ENCODE measurements around the gene GPR25.

Gene GPR25

DNA sequence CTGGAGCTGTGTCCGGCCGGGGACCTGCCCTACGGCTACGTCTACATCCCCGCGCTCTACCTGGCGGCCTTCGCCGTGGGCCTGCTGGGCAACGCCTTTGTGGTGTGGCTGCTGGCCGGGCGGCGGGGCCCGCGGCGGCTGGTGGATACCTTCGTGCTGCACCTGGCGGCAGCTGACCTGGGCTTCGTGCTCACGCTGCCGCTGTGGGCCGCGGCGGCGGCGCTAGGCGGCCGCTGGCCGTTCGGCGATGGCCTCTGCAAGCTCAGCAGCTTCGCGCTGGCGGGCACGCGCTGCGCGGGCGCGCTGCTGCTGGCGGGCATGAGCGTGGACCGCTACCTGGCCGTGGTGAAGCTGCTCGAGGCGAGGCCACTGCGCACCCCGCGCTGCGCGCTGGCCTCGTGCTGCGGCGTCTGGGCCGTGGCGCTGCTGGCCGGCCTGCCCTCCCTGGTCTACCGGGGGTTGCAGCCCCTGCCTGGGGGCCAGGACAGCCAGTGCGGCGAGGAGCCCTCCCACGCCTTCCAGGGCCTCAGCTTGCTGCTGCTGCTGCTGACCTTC lies 412 bp downstream of the GPR25 start:
- DNase-seq (ENCODE audit: low read depth in 2 of 2): no peak

DNA sequence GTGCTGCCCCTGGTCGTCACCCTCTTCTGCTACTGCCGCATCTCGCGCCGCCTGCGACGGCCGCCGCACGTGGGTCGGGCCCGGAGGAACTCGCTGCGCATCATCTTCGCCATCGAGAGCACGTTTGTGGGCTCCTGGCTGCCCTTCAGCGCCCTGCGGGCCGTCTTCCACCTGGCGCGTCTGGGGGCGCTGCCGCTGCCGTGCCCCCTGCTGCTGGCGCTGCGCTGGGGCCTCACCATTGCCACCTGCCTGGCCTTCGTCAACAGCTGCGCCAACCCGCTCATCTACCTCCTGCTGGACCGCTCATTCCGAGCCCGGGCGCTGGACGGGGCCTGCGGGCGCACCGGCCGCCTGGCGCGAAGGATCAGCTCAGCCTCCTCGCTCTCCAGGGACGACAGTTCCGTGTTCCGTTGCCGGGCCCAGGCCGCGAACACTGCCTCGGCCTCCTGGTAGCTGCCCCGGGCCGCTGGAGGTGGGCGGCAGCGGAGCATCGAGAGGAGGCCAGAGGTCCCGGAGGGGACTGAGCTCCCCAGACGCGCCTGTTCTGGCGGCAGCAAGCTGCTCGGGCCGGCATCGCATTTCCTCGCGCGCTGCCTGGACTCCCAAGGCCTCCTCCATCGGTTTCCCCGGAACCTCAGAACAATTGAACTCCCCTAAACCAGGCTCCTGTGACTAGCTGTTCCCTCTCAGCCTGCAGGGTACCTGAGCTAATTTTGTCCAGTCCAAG lies 1.1 kb downstream of the GPR25 start:
- DNase-seq (ENCODE audit: low read depth in 2 of 2): no peak

DNA sequence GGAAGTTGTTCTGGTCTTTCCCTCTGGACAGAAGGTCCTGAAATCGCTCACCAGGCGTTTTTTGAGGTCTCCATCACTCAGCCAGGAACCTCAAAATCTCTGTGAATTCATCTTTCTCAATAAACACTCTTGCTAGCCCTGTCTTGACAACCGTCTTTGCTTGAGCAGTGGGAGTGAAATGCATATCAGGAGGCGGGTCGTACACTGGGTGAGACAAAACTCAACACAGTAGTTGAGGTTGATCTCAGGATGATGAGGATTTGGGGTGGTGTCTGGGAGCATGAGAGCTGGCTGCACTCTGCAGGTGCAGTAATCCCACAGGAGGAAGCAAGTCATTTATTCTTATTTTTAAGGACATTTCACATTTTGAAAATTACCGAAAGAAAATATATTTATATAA lies 1.9 kb downstream of the GPR25 start:
- DNase-seq (ENCODE audit: low read depth in 2 of 2): no peak

DNA sequence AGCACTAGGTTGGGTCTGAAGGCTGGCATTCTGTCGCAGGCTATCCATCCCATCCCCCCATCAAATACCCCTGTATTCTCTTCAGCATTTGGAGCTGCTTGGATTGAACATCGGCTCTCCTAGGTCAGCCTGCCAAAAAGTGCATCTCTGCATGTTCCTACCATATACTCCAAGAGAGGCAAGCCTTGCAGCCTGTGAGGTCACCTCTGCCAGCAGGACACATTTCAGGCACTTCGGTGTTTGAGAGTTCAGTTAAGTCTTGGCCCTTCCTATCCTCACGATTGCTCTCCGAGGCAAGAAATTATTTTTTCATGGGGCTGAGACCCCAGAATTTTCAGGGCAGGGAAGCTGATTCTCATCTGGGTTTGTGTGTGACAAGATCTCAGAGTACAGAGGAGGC lies 2.6 kb downstream of the GPR25 start:
- DNase-seq (ENCODE audit: low read depth in 2 of 2): no peak

DNA sequence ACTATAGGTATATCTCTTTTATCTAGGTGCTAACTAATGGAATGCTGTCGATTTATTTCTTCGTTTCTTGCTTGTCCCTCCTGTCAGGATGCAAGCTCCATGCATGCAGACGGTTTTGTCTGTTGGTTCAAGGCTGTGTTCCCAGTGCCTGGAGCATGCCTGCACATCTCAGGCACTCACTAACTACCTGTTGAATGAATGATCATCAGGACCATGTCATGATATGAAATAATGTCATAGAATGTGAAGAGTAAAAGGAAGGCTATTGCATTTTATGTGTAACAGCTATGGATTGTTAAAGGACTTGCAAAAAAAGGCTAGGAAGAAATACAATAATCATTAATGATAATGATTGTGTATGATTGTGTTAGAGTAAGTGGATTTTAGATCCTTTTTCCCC lies 4.2 kb downstream of the GPR25 start:
- DNase-seq (ENCODE audit: low read depth in 2 of 2): no peak

DNA sequence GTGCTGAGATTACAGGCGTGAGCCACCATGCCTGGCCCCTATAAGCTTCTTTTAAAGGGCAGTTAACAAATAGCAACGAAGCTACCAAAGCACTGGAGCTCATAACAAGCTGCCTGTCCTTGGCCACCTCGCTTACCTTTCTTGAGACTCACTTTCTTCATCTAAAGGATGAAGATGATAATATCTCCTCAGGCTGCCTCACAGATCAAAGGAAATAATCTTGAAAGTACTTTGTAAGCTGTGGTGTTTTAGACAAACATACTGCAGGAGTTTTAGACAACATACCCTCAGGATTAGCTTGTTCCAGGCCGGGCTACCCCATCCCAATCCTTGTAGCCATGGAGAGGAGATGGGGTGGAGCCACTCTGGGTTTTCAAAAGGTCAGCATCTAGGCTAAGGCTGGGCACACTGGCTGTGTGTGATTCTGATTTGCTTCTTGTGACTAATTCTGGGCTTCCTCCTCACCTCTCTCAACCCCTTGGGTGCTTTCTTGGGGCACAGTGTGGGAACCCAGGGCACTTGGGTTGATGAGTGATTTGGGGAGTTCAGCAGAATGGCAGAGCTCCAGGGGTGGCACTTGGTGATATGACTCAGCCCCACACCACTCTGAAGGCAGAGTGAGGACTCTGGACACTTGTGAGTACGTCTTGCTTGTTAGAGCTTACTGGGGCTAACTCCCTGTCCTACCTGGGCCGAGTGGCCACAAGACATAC lies 5.2 kb downstream of the GPR25 start:
- no peak for DNase-seq (ENCODE audit: low read depth in 2 of 2)

DNA sequence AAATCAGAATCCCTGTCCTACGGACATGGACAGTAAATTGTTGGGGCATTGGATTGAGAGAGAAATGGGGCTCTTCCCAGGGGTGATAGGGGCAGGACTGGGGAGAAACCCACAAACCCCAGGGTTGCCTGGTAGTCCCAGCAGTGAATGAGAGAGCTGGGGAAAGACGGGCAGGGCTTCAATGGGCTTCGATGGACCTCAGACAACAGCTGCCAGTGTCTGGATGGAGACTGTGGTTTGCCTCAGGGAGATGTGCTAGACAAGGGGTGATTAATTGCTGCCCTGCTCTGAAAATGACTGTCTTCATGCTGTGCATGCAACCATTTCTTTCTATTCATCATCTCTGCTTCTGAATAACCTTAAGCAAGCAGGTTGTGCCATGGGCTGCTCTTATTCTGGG lies 7.4 kb downstream of the GPR25 start:
- no peak for DNase-seq (ENCODE audit: low read depth in 2 of 2)

DNA sequence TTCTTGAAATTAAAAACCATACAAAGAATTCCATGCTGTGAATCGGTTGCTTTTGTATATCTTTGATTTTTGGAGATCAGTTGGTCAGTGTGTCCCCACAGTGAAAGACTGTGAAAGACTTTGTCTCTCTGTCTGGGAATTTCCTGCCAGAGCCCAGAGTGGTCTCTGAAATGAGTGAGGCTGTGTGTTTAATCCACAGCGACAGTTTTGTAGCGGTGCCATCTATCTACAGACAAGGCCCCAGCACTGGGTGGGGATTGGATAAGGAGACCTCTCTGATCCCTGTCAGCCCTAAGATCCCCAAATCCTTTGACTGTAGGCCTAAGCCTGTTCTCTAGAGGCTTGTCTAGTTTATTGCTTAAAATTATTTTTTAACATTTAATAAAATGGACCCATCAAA lies 10.3 kb downstream of the GPR25 start:
- DNase-seq (ENCODE audit: low read depth in 2 of 2): no peak

DNA sequence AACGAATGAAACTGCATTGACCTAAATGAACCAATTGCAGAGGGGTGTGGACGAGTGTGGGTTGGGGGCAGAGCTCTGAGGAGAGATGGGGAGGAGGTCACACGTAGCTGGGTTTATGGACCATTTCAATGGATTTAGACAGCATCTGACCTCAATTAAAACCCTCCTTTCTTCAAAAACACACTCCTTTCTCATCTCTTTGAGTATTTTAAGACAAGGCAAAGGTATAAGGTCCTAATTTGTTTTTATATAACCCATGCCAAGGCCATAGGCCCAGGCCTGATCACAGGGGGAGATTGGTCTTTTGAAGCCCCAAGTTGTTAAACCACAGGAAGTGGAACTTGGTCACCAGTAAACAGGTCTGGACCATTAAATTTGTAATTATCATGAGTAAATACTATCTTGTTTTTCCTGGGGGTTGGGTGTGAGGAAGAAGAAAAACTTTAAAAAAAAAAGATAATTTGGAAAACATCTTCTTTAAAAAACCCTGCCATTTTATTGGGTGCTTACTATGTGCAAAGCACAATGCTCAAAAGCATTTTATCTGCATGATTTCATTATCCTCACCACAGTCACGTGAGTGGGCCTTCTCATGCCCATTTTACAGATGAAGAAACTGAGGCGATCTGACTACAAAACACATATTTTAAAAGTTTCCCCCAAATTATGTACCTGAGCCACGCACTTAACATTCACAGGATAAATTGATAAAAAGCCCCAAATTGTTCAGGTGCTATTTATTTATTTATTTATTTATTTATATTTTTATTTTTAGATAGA lies 13.0 kb downstream of the GPR25 start:
- DNase-seq (ENCODE audit: low read depth in 2 of 2): no peak

DNA sequence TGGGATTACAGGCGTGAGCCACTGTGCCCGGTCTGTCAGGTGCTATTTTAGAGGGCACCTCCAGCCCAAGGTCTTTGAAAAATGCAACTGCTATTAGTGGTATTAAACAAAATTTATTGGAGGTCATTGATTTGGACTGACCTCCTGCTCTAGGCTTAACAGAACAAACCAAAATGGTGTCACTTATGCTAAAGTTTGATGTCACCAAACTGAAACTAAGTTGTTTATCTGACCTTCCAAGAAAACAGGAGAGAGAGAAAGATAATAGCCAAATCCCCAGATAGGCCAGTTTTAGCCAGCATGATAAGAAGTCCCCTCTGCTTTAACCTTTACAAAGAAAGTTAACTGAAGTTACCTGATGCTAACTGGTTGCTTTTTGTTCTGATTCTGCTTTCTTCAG lies 13.8 kb downstream of the GPR25 start:
- no peak for DNase-seq (ENCODE audit: low read depth in 2 of 2)

DNA sequence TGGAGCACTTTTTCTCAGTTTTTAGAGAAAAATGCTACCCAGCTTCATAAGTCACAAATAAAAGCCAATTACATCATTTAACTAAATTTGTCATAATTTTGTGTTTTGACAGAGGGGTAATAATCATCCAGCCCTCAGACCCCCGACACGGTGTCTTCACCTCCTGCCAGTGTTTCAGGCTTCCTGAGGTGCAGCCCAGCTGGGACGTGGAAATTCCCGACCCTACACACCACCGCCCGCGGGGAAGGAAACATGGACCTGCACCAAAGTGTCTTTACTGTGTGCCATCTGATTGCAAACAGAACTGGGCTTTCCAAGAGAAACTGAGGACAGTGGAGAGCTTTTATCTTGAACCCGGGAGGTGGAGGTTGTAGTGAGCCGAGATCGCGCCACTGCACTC lies 14.3 kb downstream of the GPR25 start:
- DNase-seq (ENCODE audit: low read depth in 2 of 2): no peak

DNA sequence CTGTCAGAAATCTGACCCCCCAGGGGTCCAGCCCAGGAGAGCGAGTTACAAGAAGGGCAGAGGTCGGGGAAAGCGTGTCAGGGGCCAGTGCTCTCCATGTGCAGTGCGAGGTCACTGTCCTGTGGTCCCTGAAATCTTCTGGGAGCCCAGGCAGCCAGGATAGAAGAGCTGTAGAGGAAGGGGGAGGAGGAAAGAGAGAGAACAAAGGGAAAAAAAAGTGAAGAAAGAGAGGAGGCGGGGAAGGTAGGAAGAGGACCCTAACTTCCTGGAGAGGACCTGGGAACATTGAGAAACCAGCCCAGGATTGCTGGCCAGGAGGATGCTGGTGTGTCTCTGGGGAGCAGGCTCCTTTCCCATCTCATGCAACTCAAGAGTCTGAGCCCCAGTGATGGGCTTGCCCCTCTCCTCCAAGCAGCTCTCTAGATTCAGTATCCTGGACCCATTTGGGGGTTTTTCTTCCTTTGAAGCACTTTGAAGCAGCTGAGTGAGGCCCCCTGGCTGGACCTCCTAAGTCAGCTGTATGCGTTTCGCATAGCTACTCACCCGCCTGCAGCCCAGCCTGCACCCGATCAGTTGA lies 15.1 kb downstream of the GPR25 start:
- DNase-seq (ENCODE audit: low read depth in 2 of 2): no peak

DNA sequence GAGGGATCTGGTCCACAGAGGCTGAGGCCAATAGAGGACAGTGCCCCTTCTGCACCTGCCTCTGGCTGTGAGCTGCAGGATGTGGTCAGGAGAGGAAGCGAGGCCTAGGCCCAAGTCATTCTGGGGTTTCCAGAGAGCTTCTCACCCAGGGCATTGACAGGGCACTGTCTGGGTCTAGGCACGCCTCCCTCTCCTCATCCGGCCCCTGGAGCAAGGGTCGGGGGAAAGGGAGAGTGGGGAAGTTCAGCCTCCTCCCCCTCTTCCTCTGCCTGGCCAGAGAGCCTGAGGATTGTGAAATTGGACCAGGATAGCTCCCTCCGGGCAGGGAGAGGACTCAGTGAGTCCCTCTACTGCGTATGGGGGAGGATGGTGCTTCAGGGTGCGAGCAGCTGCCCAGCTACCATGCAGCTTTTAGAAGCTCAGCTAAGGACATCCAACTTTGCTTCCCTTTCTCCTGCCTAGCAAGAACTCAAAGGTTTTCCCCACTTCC lies 15.6 kb downstream of the GPR25 start:
- no peak for DNase-seq (ENCODE audit: low read depth in 2 of 2)

DNA sequence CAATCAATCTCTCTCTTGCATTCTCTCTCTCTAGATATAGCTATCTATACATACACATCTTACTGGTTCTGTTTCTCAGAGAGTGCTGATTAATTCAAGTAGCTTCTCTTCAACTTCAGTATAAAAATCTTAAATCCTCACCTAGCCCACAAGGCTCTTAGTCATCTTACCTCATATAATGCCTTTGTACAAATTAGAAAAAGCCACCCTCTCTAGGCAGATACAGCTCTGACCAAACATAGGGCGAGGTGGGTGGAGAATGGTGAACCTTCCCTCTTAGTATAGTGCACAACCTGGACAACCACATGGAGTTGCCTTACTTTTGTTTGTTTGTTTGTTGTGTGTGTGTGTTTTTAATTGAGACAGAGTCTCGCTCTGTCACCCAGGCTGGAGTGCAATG lies 16.8 kb downstream of the GPR25 start:
- DNase-seq (ENCODE audit: low read depth in 2 of 2): no peak

DNA sequence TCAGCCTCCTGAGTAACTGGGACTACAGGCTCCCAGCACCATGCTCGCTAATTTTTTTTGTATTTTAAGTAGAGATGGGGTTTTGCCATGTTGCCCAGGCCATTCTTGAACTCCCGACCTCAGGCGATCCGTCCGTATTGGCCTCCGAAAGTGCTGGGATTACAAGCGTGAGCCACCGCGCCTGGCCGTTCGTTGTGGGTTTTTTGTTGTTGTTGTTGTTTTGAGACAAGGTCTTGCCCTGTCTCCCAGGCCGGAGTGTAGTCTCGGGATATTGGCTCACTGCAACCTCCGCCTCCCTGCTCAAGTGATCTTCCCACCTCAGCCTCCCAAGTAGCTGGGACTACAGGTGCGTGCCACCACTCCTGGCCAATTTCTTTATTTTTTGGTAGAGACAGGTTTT lies 17.2 kb downstream of the GPR25 start:
- no peak for DNase-seq (ENCODE audit: low read depth in 2 of 2)

DNA sequence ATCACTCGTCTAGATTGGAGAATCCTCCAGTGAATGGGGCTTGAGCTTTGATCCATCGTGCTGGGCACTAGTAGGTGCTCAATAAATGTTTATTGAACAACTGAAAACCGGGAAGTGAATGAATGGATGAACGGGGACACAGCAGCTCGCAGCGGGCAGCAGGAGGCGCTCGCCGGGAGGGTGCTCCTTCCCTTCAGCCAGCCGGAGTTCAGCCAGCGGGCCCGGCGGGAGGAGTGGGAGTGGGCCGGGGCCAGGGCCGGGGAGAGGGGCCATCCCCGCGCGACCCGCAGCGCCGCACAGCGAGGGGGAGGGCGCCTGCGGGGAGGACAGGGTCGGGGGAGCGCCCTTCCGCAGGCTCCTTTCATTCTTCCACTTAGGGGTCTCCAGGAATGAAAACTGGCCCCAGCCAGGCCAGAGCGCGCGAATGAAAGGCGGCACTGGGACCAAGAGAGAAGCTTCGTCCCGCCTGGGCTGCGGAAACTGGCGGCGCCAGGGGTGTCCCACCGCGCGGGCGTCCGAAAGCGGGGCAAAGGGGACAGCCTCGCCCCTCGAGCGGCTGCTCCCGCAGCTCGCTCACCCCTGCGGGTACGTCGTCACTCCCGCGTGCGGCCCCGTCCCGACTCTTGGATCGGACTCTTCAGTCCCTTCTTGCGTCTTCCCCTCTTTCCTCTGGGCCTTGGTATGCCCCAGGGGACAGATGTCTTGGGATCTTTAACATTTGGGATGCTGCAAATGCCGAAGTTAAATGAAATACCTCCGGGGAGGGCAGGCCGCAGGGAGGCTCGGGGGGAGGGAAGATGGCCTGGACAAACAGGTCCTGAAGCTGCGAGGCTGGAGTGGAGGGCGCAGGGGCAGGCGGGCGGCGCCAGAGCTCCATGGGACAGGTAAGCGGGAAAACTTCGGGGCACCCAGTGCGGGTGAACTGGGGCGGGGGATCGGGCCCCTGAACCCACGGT lies 18.3 kb downstream of the GPR25 start:
- DNase-seq (ENCODE audit: low read depth in 2 of 2): peak; percentile 10 to 15

DNA sequence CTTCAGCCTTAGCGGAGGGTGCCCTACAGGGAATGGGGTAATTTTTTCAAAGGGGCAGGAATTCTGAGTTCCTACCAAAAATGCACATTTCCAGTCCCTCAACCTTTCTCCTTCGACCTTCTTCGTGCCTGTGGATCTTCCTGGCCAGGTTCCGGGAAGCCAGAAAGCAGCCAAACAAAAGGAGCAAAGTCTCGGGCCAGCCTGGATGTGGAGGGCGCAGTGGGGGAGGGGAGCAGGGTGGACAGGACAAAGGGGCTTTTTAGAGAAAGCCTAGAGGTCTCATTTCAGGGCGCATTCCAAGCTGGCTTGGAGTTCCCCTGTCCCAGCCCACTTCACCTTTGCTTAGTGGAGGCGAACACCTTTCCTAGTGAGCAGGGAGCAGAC lies 19.0 kb downstream of the GPR25 start:
- DNase-seq (ENCODE audit: low read depth in 2 of 2): no peak

DNA sequence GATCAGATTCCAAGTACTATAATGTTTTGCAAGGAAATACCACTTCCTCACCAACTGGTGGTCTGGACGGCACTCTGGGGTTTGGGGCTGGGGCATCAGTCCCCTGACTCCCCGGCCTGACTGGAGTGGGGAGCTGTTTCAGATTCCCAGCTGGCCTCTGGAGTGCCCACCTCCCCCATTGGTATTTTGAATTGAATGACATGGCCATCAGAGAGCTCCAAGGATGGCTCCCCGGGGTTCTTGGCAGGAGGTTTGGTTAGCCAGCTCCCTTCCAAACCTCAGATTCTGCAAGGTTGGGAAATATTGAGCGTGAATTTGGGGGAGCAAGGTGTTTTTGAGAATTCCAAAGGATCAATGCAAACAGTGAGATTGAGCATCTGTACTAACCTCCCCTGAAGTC lies 19.8 kb downstream of the GPR25 start:
- no peak for DNase-seq (ENCODE audit: low read depth in 2 of 2)

DNA sequence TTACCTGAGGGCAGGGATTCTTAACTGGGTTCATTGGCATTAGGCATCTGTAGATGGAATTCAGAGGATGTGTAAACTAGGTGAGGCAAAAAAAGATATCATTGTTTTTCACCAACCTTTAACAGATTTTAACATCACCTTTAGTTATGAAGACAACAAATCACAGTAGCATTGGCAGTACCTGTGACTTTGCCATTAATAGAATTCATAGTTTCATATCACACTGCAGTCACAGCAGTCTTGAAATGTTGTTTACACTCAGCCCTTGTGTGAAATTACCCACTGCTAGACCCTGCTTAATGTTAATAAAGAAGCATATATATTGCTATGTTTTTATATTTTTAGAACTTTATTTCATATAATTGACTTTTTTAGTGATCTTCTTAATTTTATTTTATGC lies 20.2 kb downstream of the GPR25 start:
- DNase-seq (ENCODE audit: low read depth in 2 of 2): no peak

DNA sequence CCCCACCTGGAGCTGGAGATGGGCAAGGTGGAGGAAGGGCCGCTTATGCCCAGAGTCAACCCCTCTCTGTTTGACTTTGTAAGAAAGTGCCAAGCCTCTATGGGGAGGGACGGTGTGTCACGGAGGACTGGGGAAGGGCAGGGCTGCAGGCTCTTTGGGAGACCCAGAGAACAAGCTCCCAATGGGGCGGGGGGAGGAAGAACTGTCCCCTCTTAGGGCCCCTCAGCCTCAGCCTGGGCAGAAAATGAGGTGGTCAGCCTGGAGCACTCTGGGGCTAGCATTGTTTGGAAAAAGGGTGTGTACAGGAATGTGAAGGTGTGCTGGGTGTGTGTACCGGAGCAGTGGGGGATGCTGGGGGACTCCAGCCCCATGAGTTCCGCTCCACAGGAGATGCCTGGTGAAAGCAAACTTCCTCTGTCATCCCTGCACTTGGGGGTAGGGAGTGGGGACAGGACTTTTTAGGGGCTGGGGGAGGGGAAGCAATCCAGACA lies 20.7 kb downstream of the GPR25 start:
- no peak for DNase-seq (ENCODE audit: low read depth in 2 of 2)
